ENCODE measurements around the gene OMG.
"Not testable (repeated sequence)": the region's sequence is repeated elsewhere in the genome, so short reads cannot be mapped to it uniquely, and the experiment has no call there.

OMG gene

DNA sequence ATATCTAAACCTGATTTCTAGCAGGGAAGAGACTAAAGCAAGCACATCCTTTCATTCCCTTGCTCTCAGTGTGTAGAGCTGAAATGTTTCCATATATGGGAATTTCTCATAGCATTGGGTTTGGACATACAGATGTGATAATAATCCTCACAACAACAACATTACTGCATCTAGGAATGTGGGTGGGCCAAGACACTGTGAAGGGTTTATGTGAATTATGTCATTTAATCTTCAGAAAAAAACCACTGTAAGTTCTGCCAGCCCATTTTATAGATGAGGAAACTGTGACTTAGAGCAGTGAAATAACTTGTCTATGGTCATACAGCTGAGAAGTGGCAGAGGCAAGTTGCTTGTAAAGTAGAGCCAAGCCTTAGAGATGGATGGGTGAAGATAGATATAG lies 5.2 kb downstream of the OMG start:
- Histone ChIP-seq H3K4me3 (ENCODE audit: low read length) (no peak overlapping the region), H3K27ac (ENCODE audit: low read depth, low read length) (no peak overlapping the region), H3F3A (ENCODE audit: control insufficient read depth, insufficient read depth) (0 out of 2 replicates have a peak, but pooled peaks cover 3% of the 10 kb centered on the region), H3K4me2 (ENCODE audit: low read length) (no peak overlapping the region), H3K27me3 (ENCODE audit: control insufficient read depth, low read length) (no peaks in the 10 kb centered on the region), H3K9me2 (replicated peaks; ENCODE audit: control insufficient read depth, low read length) (no peaks in the 10 kb centered on the region), H3K36me3 (ENCODE audit: control insufficient read depth, low read length) (0 out of 2 replicates have a peak, but pooled peaks cover 7% of the 10 kb centered on the region), H3K9me3 (ENCODE audit: control insufficient read depth, insufficient read depth, low read length) (no peaks in the 10 kb centered on the region), H3K4me1 (ENCODE audit: control insufficient read depth, low read length) (no peaks in the 10 kb centered on the region), H4K20me1 (ENCODE audit: control insufficient read depth, insufficient read depth, low read depth, low read length) (no peaks in the 10 kb centered on the region), H3K79me2 (ENCODE audit: control insufficient read depth, low read length) (no peaks in the 10 kb centered on the region)
- TF ChIP-seq CTCF (IDR thresholded peaks at IDR 0.05; ENCODE audit: low read depth, low read length, poor library complexity, severe bottlenecking) (no peak), EZH2phosphoT487 (IDR thresholded peaks at IDR 0.05; ENCODE audit: borderline replicate concordance, low read length) (no peak)

DNA sequence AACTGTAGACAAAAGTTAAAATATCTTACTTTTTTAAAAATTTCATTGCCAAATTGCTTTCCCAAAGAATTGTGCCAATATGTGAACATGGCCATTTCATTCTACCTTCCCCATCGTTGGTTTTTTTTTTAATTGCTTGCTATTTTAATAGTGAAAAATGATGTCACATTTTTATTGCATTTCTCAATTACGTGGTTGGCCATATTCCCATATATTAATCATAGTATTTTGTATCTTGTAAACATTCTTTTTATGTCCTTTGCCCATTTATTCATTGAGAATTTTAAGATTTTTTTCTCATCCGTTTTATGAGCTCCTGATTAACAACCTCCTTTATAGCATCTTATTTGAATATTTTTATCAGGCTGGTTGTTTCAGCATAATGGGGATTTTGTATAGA lies 7.2 kb downstream of the OMG start:
- 0 out of 2 replicates have a peak, but pooled peaks cover 8% of the 10 kb centered on the region for H3K36me3 ChIP-seq (ENCODE audit: control insufficient read depth, low read length)
- H3K9me3 ChIP-seq (ENCODE audit: control insufficient read depth, insufficient read depth, low read length) = no peaks in the 10 kb centered on the region

GRCh38 chr17:31287932-31288331 lies 9.1 kb downstream of the OMG start:
- H3K9me3 ChIP-seq (ENCODE audit: control insufficient read depth, insufficient read depth, low read length); H3F3A ChIP-seq (ENCODE audit: control insufficient read depth, insufficient read depth); H3K27ac ChIP-seq (ENCODE audit: low read depth, low read length); H3K4me2 ChIP-seq (ENCODE audit: low read length); H4K20me1 ChIP-seq (ENCODE audit: control insufficient read depth, insufficient read depth, low read depth, low read length); H3K9me2 ChIP-seq (replicated peaks; ENCODE audit: control insufficient read depth, low read length); H3K4me3 ChIP-seq (ENCODE audit: low read length); H3K4me1 ChIP-seq (ENCODE audit: control insufficient read depth, low read length); H3K79me2 ChIP-seq (ENCODE audit: control insufficient read depth, low read length); H3K27me3 ChIP-seq (ENCODE audit: control insufficient read depth, low read length): not testable (repeated sequence)
- 0 out of 2 replicates have a peak, but pooled peaks cover 11% of the 10 kb centered on the region for H3K36me3 ChIP-seq (ENCODE audit: control insufficient read depth, low read length)

More for the DNA sequence above, 7.2 kb downstream of the OMG start:
- Histone ChIP-seq H3K4me2 (ENCODE audit: low read length) (no peak overlapping the region), H3K27ac (ENCODE audit: low read depth, low read length) (no peak overlapping the region), H3K79me2 (ENCODE audit: control insufficient read depth, low read length) (no peaks in the 10 kb centered on the region), H3K4me3 (ENCODE audit: low read length) (no peak overlapping the region), H3F3A (ENCODE audit: control insufficient read depth, insufficient read depth) (0 out of 2 replicates have a peak, but pooled peaks cover 3% of the 10 kb centered on the region), H3K27me3 (ENCODE audit: control insufficient read depth, low read length) (no peaks in the 10 kb centered on the region), H3K9me2 (replicated peaks; ENCODE audit: control insufficient read depth, low read length) (no peaks in the 10 kb centered on the region), H3K4me1 (ENCODE audit: control insufficient read depth, low read length) (no peaks in the 10 kb centered on the region), H4K20me1 (ENCODE audit: control insufficient read depth, insufficient read depth, low read depth, low read length) (no peaks in the 10 kb centered on the region)
- TF ChIP-seq EZH2phosphoT487 (IDR thresholded peaks at IDR 0.05; ENCODE audit: borderline replicate concordance, low read length) = no peak
- no peak for TF ChIP-seq CTCF (IDR thresholded peaks at IDR 0.05; ENCODE audit: low read depth, low read length, poor library complexity, severe bottlenecking)

- no peaks in the 10 kb centered on the region for H3K27me3 ChIP-seq (ENCODE audit: control insufficient read depth, low read length)
- no peaks in the 10 kb centered on the region for H4K20me1 ChIP-seq (ENCODE audit: control insufficient read depth, insufficient read depth, low read depth, low read length)
- H3F3A ChIP-seq (ENCODE audit: control insufficient read depth, insufficient read depth) = 0 out of 2 replicates have a peak, but pooled peaks cover 3% of the 10 kb centered on the region
- no peak for TF ChIP-seq CTCF (IDR thresholded peaks at IDR 0.05; ENCODE audit: low read depth, low read length, poor library complexity, severe bottlenecking)
- no peak for TF ChIP-seq EZH2phosphoT487 (IDR thresholded peaks at IDR 0.05; ENCODE audit: borderline replicate concordance, low read length)
- H3K79me2 ChIP-seq (ENCODE audit: control insufficient read depth, low read length) = no peaks in the 10 kb centered on the region
- H3K4me3 ChIP-seq (ENCODE audit: low read length) = no peak overlapping the region
- 0 out of 2 replicates have a peak, but pooled peaks cover 8% of the 10 kb centered on the region for H3K36me3 ChIP-seq (ENCODE audit: control insufficient read depth, low read length)
- no peak overlapping the region for H3K27ac ChIP-seq (ENCODE audit: low read depth, low read length)
- no peaks in the 10 kb centered on the region for H3K9me3 ChIP-seq (ENCODE audit: control insufficient read depth, insufficient read depth, low read length)
- H3K4me1 ChIP-seq (ENCODE audit: control insufficient read depth, low read length) = no peaks in the 10 kb centered on the region
- no peak overlapping the region for H3K4me2 ChIP-seq (ENCODE audit: low read length)
- H3K9me2 ChIP-seq (replicated peaks; ENCODE audit: control insufficient read depth, low read length) = no peaks in the 10 kb centered on the region
Measured at GRCh38 chr17:31286587-31286986, 10.5 kb downstream of the OMG start.
